Activated CD4-positive, alpha-beta T cell treated with anti-CD3 and anti-CD28 coated beads, Interleukin-2, amount 10 ng/mL, durations not matched to agents 24 days and 14 days (primary cell): ENCODE measurements around the gene TNFRSF13B. TPM values are rescaled to one million over a fixed set of nuclear protein-coding genes. Genes with fewer than 3 reads are reported as not detected.
"Not testable (repeated sequence)": the region's sequence is repeated elsewhere in the genome, so short reads cannot be mapped to it uniquely, and the experiment has no call there.

Experiments
- DNase-seq: peaks from one replicate; pipeline ENCODE4 v3.0.0; 2022
- H3K27ac Mint-ChIP-seq: one replicate; pipeline ENCODE4 v1.8.0; 2022; ENCODE audit warnings: mild to moderate bottlenecking, mixed read lengths
- H3K27me3 Mint-ChIP-seq: one replicate; pipeline ENCODE4 v1.8.0; 2022; ENCODE audit warnings: mixed read lengths
- H3K36me3 Mint-ChIP-seq: one replicate; pipeline ENCODE4 v1.8.0; 2022; ENCODE audit warnings: low read depth, mild to moderate bottlenecking, mixed read lengths
- H3K4me1 Mint-ChIP-seq: one replicate; pipeline ENCODE4 v1.8.0; 2021; ENCODE audit warnings: mixed read lengths
- H3K4me3 Mint-ChIP-seq: one replicate; pipeline ENCODE4 v1.8.0; 2022; ENCODE audit warnings: mild to moderate bottlenecking, moderate library complexity, mixed read lengths
- H3K9me3 Mint-ChIP-seq: one replicate; pipeline ENCODE4 v1.8.0; 2021; ENCODE audit warnings: mixed read lengths
- intact Hi-C: fragments of 100-400 bp; cut with micrococcal nuclease; formaldehyde crosslinking; loops from one replicate; pipeline ENCODE4 v1.15.1; 2023
- total RNA-seq: library from RNA; stranded (reverse); gene quantifications from 2 replicates; pipeline ENCODE4 v1.2.3, GENCODE V29; 2022

The TNFRSF13B gene
- not detected in 2 replicates for total RNA-seq

GRCh38 chr17:16971458-16972338 is at the start of gene TNFRSF13B:
Gene TNFRSF13B, minus strand, starts transcription at chr17:16972118. Its CDS starts 43 bp downstream, at chr17:16972075.
- DNase-seq = no peak
- H3K9me3 Mint-ChIP-seq = no peaks in the 10 kb centered on the region
- H3K4me1 Mint-ChIP-seq = peaks cover 10% of the 10 kb centered on the region

GRCh38 chr17:17021194-17021863 is 49.4 kb upstream of the TNFRSF13B start:
- no peak for DNase-seq
- no peak overlapping the region for H3K4me3 Mint-ChIP-seq
- H3K36me3 Mint-ChIP-seq = no peaks in the 10 kb centered on the region
- H3K9me3 Mint-ChIP-seq = no peaks in the 10 kb centered on the region
- H3K27ac Mint-ChIP-seq = no peak overlapping the region
- peaks cover 4% of the 10 kb centered on the region for H3K27me3 Mint-ChIP-seq
- intact Hi-C loops = no loop called here
- H3K4me1 Mint-ChIP-seq = peaks cover 9% of the 10 kb centered on the region

More at GRCh38 chr17:16971458-16972338, at the start of gene TNFRSF13B:
- H3K27me3 Mint-ChIP-seq = peaks cover 10% of the 10 kb centered on the region
- H3K27ac Mint-ChIP-seq = no peak within 1 kb of the TSS
- H3K36me3 Mint-ChIP-seq = no peaks in the 10 kb centered on the region
- intact Hi-C loops = no loop called here
- H3K4me3 Mint-ChIP-seq = no peak within 1 kb of the TSS

GRCh38 chr17:17020821-17021193 is 48.9 kb upstream of the TNFRSF13B start:
- DNase-seq = no peak
- Mint-ChIP-seq H3K36me3 (no peaks in the 10 kb centered on the region), H3K27ac (no peak overlapping the region), H3K27me3 (peaks cover 2% of the 10 kb centered on the region), H3K4me3 (no peak overlapping the region), H3K4me1 (peaks cover 14% of the 10 kb centered on the region), H3K9me3 (no peaks in the 10 kb centered on the region)
- intact Hi-C loops = no loop called here

GRCh38 chr17:17019891-17020456 is 48.1 kb upstream of the TNFRSF13B start:
- intact Hi-C loops = no loop called here
- no peaks in the 10 kb centered on the region for H3K9me3 Mint-ChIP-seq
- H3K27ac Mint-ChIP-seq = no peak overlapping the region
- H3K27me3 Mint-ChIP-seq = peaks cover 4% of the 10 kb centered on the region
- H3K4me3 Mint-ChIP-seq = no peak overlapping the region
- peaks cover 20% of the 10 kb centered on the region for H3K4me1 Mint-ChIP-seq
- no peaks in the 10 kb centered on the region for H3K36me3 Mint-ChIP-seq
- no peak for DNase-seq

- Mint-ChIP-seq H3K27me3 (peaks cover 5% of the 10 kb centered on the region), H3K4me1 (peaks cover 20% of the 10 kb centered on the region), H3K27ac (no peak overlapping the region), H3K9me3 (no peaks in the 10 kb centered on the region), H3K4me3 (no peak overlapping the region), H3K36me3 (no peaks in the 10 kb centered on the region)
- intact Hi-C loops = no loop called here
- no peak for DNase-seq
Observed at GRCh38 chr17:17019430-17019762, 47.5 kb upstream of the TNFRSF13B start.

GRCh38 chr17:17018612-17019429 is 46.9 kb upstream of the TNFRSF13B start:
- Mint-ChIP-seq H3K4me1 (peaks cover 20% of the 10 kb centered on the region), H3K9me3 (no peaks in the 10 kb centered on the region), H3K27me3 (peaks cover 5% of the 10 kb centered on the region), H3K36me3 (no peaks in the 10 kb centered on the region), H3K27ac (no peak overlapping the region), H3K4me3 (no peak overlapping the region)
- intact Hi-C loops = no loop called here
- DNase-seq = no peak

- no peaks in the 10 kb centered on the region for H3K36me3 Mint-ChIP-seq
- intact Hi-C loops = no loop called here
- H3K9me3 Mint-ChIP-seq = no peaks in the 10 kb centered on the region
- no peak for DNase-seq
- H3K4me3 Mint-ChIP-seq = no peak overlapping the region
- peaks cover 4% of the 10 kb centered on the region for H3K27me3 Mint-ChIP-seq
- H3K27ac Mint-ChIP-seq = peak overlapping the region; percentile 45
- H3K4me1 Mint-ChIP-seq = peaks cover 20% of the 10 kb centered on the region
Observed at GRCh38 chr17:17018021-17018441, 46.1 kb upstream of the TNFRSF13B start.

GRCh38 chr17:17017343-17018014 is 45.6 kb upstream of the TNFRSF13B start:
- Mint-ChIP-seq H3K27ac (no peak overlapping the region), H3K4me1 (peaks cover 20% of the 10 kb centered on the region), H3K27me3 (peaks cover 3% of the 10 kb centered on the region), H3K4me3 (no peak overlapping the region), H3K9me3 (no peaks in the 10 kb centered on the region), H3K36me3 (no peaks in the 10 kb centered on the region)
- intact Hi-C loops = no loop called here
- DNase-seq = no peak

GRCh38 chr17:17016199-17017197 is 44.6 kb upstream of the TNFRSF13B start:
- peak overlapping the region; percentile 44 for H3K27ac Mint-ChIP-seq
- H3K9me3 Mint-ChIP-seq, H3K4me3 Mint-ChIP-seq, H3K27me3 Mint-ChIP-seq, intact Hi-C loops, H3K36me3 Mint-ChIP-seq: not testable (repeated sequence)
- peak; percentile 63 for DNase-seq
- peaks cover 20% of the 10 kb centered on the region for H3K4me1 Mint-ChIP-seq

GRCh38 chr17:17015230-17015629 is 43.3 kb upstream of the TNFRSF13B start:
- Mint-ChIP-seq H3K36me3 (no peaks in the 10 kb centered on the region), H3K4me1 (peaks cover 20% of the 10 kb centered on the region), H3K4me3 (no peak overlapping the region), H3K27me3 (peaks cover 3% of the 10 kb centered on the region), H3K9me3 (no peaks in the 10 kb centered on the region), H3K27ac (no peak overlapping the region)
- no peak for DNase-seq
- intact Hi-C loops = no loop called here

GRCh38 chr17:17014748-17015124 is 42.8 kb upstream of the TNFRSF13B start:
- DNase-seq, H3K27ac Mint-ChIP-seq, H3K4me3 Mint-ChIP-seq, intact Hi-C loops, H3K9me3 Mint-ChIP-seq, H3K27me3 Mint-ChIP-seq, H3K36me3 Mint-ChIP-seq: not testable (repeated sequence)
- H3K4me1 Mint-ChIP-seq = peaks cover 20% of the 10 kb centered on the region
